Endodermal cell (in vitro differentiated cells): ENCODE measurements around the gene MYO15B. TPM values are rescaled to one million over a fixed set of nuclear protein-coding genes. Genes with fewer than 3 reads are reported as not detected.

ENCODE experiments used
- DNase-seq: peaks from one replicate; pipeline ENCODE4 v3.0.0-alpha.2; 2017
- H3K27ac ChIP-seq: 2 replicates; pipeline ENCODE4 v1.5.1; 2013; ENCODE audit warnings: mild to moderate bottlenecking, low read depth, low read length, moderate library complexity
- H3K27me3 ChIP-seq: 2 replicates; pipeline ENCODE4 v1.6.1; 2013; ENCODE audit warnings: mild to moderate bottlenecking, low read length, moderate library complexity; ENCODE audit not compliant: insufficient read depth, control insufficient read depth, poor library complexity, severe bottlenecking
- H3K36me3 ChIP-seq: 2 replicates; pipeline ENCODE4 v1.7.0; 2013; ENCODE audit warnings: mild to moderate bottlenecking, low read length, moderate library complexity; ENCODE audit not compliant: control insufficient read depth, insufficient read depth
- H3K4me1 ChIP-seq: one replicate; pipeline ENCODE4 v1.7.0; 2013; ENCODE audit warnings: low read length; ENCODE audit not compliant: control insufficient read depth, insufficient read depth
- H3K4me3 ChIP-seq: 2 replicates; pipeline ENCODE4 v1.5.1; 2013; ENCODE audit warnings: mild to moderate bottlenecking, low read length, moderate library complexity
- H3K9ac ChIP-seq: 2 replicates; pipeline ENCODE4 v1.6.1; 2013; ENCODE audit warnings: mild to moderate bottlenecking, low read length, moderate library complexity; ENCODE audit not compliant: poor library complexity, severe bottlenecking; ENCODE audit errors: extremely low read depth
- H3K9me3 ChIP-seq: 2 replicates; pipeline ENCODE4 v1.6.1; 2013; ENCODE audit warnings: mild to moderate bottlenecking, low read length, moderate library complexity; ENCODE audit not compliant: control insufficient read depth
- H3K27ac Mint-ChIP-seq: 2 replicates; pipeline ENCODE4 v1.8.0; 2020; ENCODE audit warnings: mixed read lengths
- H3K27me3 Mint-ChIP-seq: 2 replicates; pipeline ENCODE4 v1.8.0; 2021; ENCODE audit warnings: mild to moderate bottlenecking, mixed read lengths; ENCODE audit not compliant: insufficient read depth
- H3K36me3 Mint-ChIP-seq: 2 replicates; pipeline ENCODE4 v1.8.0; 2020; ENCODE audit warnings: low read depth, mixed read lengths
- H3K4me1 Mint-ChIP-seq: 2 replicates; pipeline ENCODE4 v1.8.0; 2020; ENCODE audit warnings: mixed read lengths
- H3K4me3 Mint-ChIP-seq: 2 replicates; pipeline ENCODE4 v1.8.0; 2020; ENCODE audit warnings: mild to moderate bottlenecking, moderate library complexity, mixed read lengths
- H3K9me3 Mint-ChIP-seq: 2 replicates; pipeline ENCODE4 v1.8.0; 2020; ENCODE audit warnings: mild to moderate bottlenecking, mixed read lengths
- WGBS, 2 experiments: methylation state at CpG; one replicate each; pipeline versions ENCODE4 v1.1.5 to v1.1.7; 2013; ENCODE audit warnings: missing lambda C conversion rate in 2 of 2, mixed read lengths in 1 of 2; ENCODE audit not compliant: insufficient coverage in 1 of 2, insufficient read length in 1 of 2; 5-methylcytosine and 5-hydroxymethylcytosine counted together
- total RNA-seq, 2 donors: library from RNA; stranded (reverse); fragmentation: NEBNext Ultra II Directional in 1 of 2; extraction: Animal tissue kit (Norgen Biotek cat#: 25700) in 1 of 2; gene quantifications; 2 replicates in 1 of 2; 3 replicates in 1 of 2; pipeline ENCODE4 v1.2.1, GENCODE V29; 2021
- TF ChIP-seq, protein P1 (sequence below): fragments of 200-600 bp; sonication (generic); conservative IDR thresholded peaks from 2 replicates; pipeline ENCODE4 v1.5.0; 2021; ENCODE audit warnings: antibody characterized with exemption, mild to moderate bottlenecking

The MYO15B gene
- total RNA-seq, 2 donors from 2014 or later, result 89.0 to 123 TPM

DNA sequence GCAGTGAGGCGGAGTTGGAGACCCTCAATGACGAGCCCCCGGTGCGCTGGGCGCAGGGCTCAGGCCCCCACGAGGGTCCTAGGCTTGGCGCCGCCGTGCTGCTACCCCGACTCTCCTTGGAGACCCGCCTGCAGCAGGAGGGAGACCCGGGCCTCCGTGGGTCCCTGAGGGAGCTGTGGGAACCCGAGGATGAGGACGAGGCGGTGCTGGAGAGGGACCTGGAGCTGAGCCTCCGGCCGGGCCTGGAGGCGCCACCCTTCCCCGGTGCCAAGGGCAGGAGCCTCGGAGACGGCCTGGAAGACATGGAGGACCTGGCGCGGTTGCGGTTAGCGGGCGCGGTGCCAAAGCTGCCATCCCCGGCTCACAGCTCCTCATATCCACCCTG lies 2.3 kb downstream of the MYO15B start:
- no peaks in the 10 kb centered on the region for H3K4me1 ChIP-seq
- H3K4me3 Mint-ChIP-seq, result peak overlapping the region; percentile 55
- 86 to 89% methylated on average over 23 to 29 of the region's 29 CpGs for WGBS, 2 experiments
- H3K9me3 ChIP-seq, result no peaks in the 10 kb centered on the region
- TF ChIP-seq, protein P1, sequence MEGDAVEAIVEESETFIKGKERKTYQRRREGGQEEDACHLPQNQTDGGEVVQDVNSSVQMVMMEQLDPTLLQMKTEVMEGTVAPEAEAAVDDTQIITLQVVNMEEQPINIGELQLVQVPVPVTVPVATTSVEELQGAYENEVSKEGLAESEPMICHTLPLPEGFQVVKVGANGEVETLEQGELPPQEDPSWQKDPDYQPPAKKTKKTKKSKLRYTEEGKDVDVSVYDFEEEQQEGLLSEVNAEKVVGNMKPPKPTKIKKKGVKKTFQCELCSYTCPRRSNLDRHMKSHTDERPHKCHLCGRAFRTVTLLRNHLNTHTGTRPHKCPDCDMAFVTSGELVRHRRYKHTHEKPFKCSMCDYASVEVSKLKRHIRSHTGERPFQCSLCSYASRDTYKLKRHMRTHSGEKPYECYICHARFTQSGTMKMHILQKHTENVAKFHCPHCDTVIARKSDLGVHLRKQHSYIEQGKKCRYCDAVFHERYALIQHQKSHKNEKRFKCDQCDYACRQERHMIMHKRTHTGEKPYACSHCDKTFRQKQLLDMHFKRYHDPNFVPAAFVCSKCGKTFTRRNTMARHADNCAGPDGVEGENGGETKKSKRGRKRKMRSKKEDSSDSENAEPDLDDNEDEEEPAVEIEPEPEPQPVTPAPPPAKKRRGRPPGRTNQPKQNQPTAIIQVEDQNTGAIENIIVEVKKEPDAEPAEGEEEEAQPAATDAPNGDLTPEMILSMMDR, result no peak
- no peaks in the 10 kb centered on the region for H3K36me3 Mint-ChIP-seq
- H3K27ac Mint-ChIP-seq, result no peak overlapping the region
- H3K27ac ChIP-seq, result no peak overlapping the region
- peaks cover 3% of the 10 kb centered on the region for H3K27me3 Mint-ChIP-seq
- peak overlapping the region; percentile 71 for H3K4me3 ChIP-seq
- DNase-seq, result no peak
- H3K36me3 ChIP-seq, result no peaks in the 10 kb centered on the region
- H3K27me3 ChIP-seq, result peaks cover 12% of the 10 kb centered on the region
- peaks cover 2% of the 10 kb centered on the region for H3K4me1 Mint-ChIP-seq
- H3K9ac ChIP-seq, result no peak overlapping the region
- H3K9me3 Mint-ChIP-seq, result peaks cover 11% of the 10 kb centered on the region

DNA sequence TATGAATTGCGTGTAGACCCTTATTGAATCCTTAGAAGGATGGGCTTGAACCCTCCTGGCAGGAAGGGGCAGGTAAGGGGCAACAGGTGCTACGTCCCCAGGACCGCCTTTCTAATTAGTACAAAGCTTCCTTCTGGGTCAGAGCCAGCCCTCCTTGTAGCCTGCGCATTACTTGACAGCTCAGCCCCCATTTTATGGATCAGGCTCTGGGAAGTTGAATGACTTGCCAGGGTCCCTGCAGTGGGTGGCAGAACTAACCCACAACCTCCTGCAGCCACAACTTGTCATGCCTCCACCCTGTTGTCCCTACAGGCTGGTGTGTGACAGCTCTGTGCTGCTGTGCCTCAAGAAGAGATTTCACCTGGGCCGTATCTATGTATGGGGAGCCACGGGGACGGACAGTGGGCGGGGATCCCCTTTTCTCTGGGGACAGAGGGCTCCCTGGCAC lies 2.7 kb downstream of the MYO15B start:
- H3K36me3 Mint-ChIP-seq, result no peaks in the 10 kb centered on the region

DNA sequence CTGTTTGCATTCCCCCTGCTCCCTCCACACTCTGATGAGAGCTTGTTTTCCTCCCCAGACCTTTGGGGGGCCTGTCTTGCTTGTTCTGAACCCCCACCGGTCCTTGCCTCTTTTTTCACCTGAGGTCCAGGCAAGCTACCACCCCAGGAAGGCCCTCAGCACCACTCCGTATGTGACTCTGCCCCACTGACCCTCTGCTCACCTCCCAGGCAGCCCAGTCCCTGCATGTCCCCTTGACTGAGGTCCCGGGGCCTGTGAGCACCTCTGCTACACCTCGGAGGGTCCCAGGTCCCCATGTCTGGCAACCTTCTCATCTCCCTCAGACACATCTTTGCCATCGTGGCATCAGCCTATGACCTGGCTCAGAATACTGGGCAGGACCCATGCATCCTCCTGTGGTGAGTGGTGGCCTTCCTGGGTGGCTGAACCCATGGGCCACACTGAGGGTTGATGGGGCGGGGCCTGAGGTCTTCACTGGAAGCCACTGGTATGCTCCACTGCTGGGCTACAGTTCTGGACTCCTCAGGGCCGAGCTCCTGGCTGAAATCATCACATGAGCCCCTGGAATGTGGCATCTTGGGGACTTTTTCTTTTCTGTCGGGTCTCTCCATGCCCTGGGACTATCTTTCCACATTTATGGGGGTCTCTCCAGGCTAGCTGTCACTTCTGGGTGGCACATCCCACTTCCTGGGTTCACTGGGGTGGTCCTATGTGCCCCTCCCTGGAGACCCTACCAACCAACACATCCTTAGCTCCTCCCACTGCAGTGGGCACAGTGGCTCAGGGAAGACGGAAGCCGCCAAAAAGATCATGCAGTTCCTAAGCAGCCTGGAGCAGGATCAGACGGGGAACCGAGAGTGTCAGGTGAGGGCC lies 3.5 kb downstream of the MYO15B start:
- Mint-ChIP-seq H3K4me3 (no peak overlapping the region), H3K4me1 (peaks cover 2% of the 10 kb centered on the region), H3K36me3 (no peaks in the 10 kb centered on the region), H3K9me3 (peaks cover 1% of the 10 kb centered on the region), H3K27me3 (peaks cover 2% of the 10 kb centered on the region), H3K27ac (no peak overlapping the region)
- H3K4me3 ChIP-seq, result no peak overlapping the region
- no peaks in the 10 kb centered on the region for H3K9me3 ChIP-seq
- no peaks in the 10 kb centered on the region for H3K4me1 ChIP-seq
- DNase-seq, result peak; percentile 53
- no peak overlapping the region for H3K9ac ChIP-seq
- 91 to 96% methylated on average over 11 to 12 of the region's 12 CpGs for WGBS, 2 experiments
- TF ChIP-seq, protein P1, result no peak
- peaks cover 12% of the 10 kb centered on the region for H3K27me3 ChIP-seq
- H3K27ac ChIP-seq, result no peak overlapping the region
- H3K36me3 ChIP-seq, result no peaks in the 10 kb centered on the region

More for the DNA sequence above, 2.7 kb downstream of the MYO15B start:
- Histone ChIP-seq H3K36me3 (no peaks in the 10 kb centered on the region), H3K4me3 (peak overlapping the region; percentile 71), H3K9me3 (no peaks in the 10 kb centered on the region), H3K4me1 (no peaks in the 10 kb centered on the region), H3K9ac (no peak overlapping the region), H3K27me3 (peaks cover 12% of the 10 kb centered on the region), H3K27ac (no peak overlapping the region)
- no peak for DNase-seq
- Mint-ChIP-seq H3K4me1 (peaks cover 2% of the 10 kb centered on the region), H3K27ac (no peak overlapping the region), H3K9me3 (peaks cover 8% of the 10 kb centered on the region), H3K27me3 (peaks cover 3% of the 10 kb centered on the region), H3K4me3 (peak overlapping the region; percentile 55)
- WGBS, 2 experiments, result 93 to 94% methylated on average over 7 to 8 of the region's 8 CpGs
- TF ChIP-seq, protein P1, result no peak
